ENCODE data around the gene STRN3.

STRN3 gene

GRCh38 chr14:31026077-31026449 lies at the start of gene STRN3:
Gene STRN3, minus strand, starts transcription at chr14:31026379. Its CDS starts 194 bp downstream, at chr14:31026185.
- Histone ChIP-seq H3K4me1 (ENCODE audit: low read depth, poor library complexity, severe bottlenecking) (peaks cover 20% of the 10 kb centered on the region), H3K27me3 (ENCODE audit: insufficient read depth, low read depth) (no peaks in the 10 kb centered on the region), H3K9ac (peak within 1 kb of the TSS; percentile 96), H3K4me3 (IDR thresholded peaks at IDR 0.05; ENCODE audit: insufficient read depth, low read depth, low read length) (no peak within 1 kb of the TSS), H3K36me3 (ENCODE audit: insufficient read depth) (no peaks in the 10 kb centered on the region), H3K79me2 (ENCODE audit: insufficient read depth, low read depth) (peaks cover 46% of the 10 kb centered on the region), H3K27ac (peak within 1 kb of the TSS; percentile 85), H2AFZ (ENCODE audit: low read depth) (peak within 1 kb of the TSS; percentile 70), H3K4me2 (peak within 1 kb of the TSS; percentile 91), H4K20me1 (ENCODE audit: insufficient read depth) (no peaks in the 10 kb centered on the region)
- TF ChIP-seq CTCF (conservative IDR thresholded peaks at IDR 0.05; ENCODE audit: low read depth, low read length): no peak

- H3K4me3 ChIP-seq (IDR thresholded peaks at IDR 0.05; ENCODE audit: insufficient read depth, low read depth, low read length): no peak overlapping the region
- no peak overlapping the region for H3K27ac ChIP-seq
- H3K27me3 ChIP-seq (ENCODE audit: insufficient read depth, low read depth): no peaks in the 10 kb centered on the region
- no peaks in the 10 kb centered on the region for H3K4me1 ChIP-seq (ENCODE audit: low read depth, poor library complexity, severe bottlenecking)
- TF ChIP-seq CTCF (conservative IDR thresholded peaks at IDR 0.05; ENCODE audit: low read depth, low read length): no peak
- no peak overlapping the region for H2AFZ ChIP-seq (ENCODE audit: low read depth)
- no peaks in the 10 kb centered on the region for H3K79me2 ChIP-seq (ENCODE audit: insufficient read depth, low read depth)
- no peak overlapping the region for H3K4me2 ChIP-seq
- no peaks in the 10 kb centered on the region for H3K36me3 ChIP-seq (ENCODE audit: insufficient read depth)
- no peak overlapping the region for H3K9ac ChIP-seq
- no peaks in the 10 kb centered on the region for H4K20me1 ChIP-seq (ENCODE audit: insufficient read depth)
Observed at GRCh38 chr14:31075144-31075543, 49.0 kb upstream of the STRN3 start.

GRCh38 chr14:31071151-31071550 lies 45.0 kb upstream of the STRN3 start:
- no peaks in the 10 kb centered on the region for H4K20me1 ChIP-seq (ENCODE audit: insufficient read depth)
- TF ChIP-seq CTCF (conservative IDR thresholded peaks at IDR 0.05; ENCODE audit: low read depth, low read length): no peak
- H3K4me3 ChIP-seq (IDR thresholded peaks at IDR 0.05; ENCODE audit: insufficient read depth, low read depth, low read length): no peak overlapping the region
- H3K9ac ChIP-seq: no peak overlapping the region
- H3K27me3 ChIP-seq (ENCODE audit: insufficient read depth, low read depth): no peaks in the 10 kb centered on the region
- no peak overlapping the region for H2AFZ ChIP-seq (ENCODE audit: low read depth)
- H3K4me1 ChIP-seq (ENCODE audit: low read depth, poor library complexity, severe bottlenecking): no peaks in the 10 kb centered on the region
- no peak overlapping the region for H3K27ac ChIP-seq
- H3K79me2 ChIP-seq (ENCODE audit: insufficient read depth, low read depth): no peaks in the 10 kb centered on the region
- H3K36me3 ChIP-seq (ENCODE audit: insufficient read depth): no peaks in the 10 kb centered on the region
- H3K4me2 ChIP-seq: no peak overlapping the region

- H3K27ac ChIP-seq: no peak overlapping the region
- no peak overlapping the region for H2AFZ ChIP-seq (ENCODE audit: low read depth)
- H3K9ac ChIP-seq: no peak overlapping the region
- no peak overlapping the region for H3K4me3 ChIP-seq (IDR thresholded peaks at IDR 0.05; ENCODE audit: insufficient read depth, low read depth, low read length)
- no peaks in the 10 kb centered on the region for H3K79me2 ChIP-seq (ENCODE audit: insufficient read depth, low read depth)
- H3K4me1 ChIP-seq (ENCODE audit: low read depth, poor library complexity, severe bottlenecking): no peaks in the 10 kb centered on the region
- no peaks in the 10 kb centered on the region for H3K36me3 ChIP-seq (ENCODE audit: insufficient read depth)
- H4K20me1 ChIP-seq (ENCODE audit: insufficient read depth): no peaks in the 10 kb centered on the region
- H3K27me3 ChIP-seq (ENCODE audit: insufficient read depth, low read depth): no peaks in the 10 kb centered on the region
- H3K4me2 ChIP-seq: no peak overlapping the region
- no peak for TF ChIP-seq CTCF (conservative IDR thresholded peaks at IDR 0.05; ENCODE audit: low read depth, low read length)
Observed at GRCh38 chr14:31070431-31070830, 44.3 kb upstream of the STRN3 start.
